H1 (cell line): Measurements from ENCODE around the gene CDYL. TPM values are rescaled to one million over a fixed set of nuclear protein-coding genes. Genes with fewer than 3 reads are reported as not detected.

Experiments
- CTCF ChIA-PET: fragments of 300-600 bp; sonication (Branson Sonifier 250); formaldehyde crosslinking; loops from one replicate; lab custom pipeline; 2021; ENCODE audit not compliant: partially characterized antibody; lab: Charles Lee
- POLR2A ChIA-PET: fragments of 300-600 bp; sonication (Branson Sonifier 250); formaldehyde crosslinking; loops from one replicate; lab custom pipeline; 2021; ENCODE audit warnings: inconsistent platforms; ENCODE audit not compliant: partially characterized antibody; lab: Charles Lee
- DNase-seq, 2 experiments: peaks; one replicate each; pipeline versions ENCODE4 v3.0.0 to v3.0.0-alpha.2; 2010 to 2022; ENCODE audit warnings: low spot score in 2 of 2, low read depth in 1 of 2, mixed read lengths in 1 of 2
- FAIRE-seq: peaks from 2 replicates; lab custom pipeline; 2011; peaks lifted over from hg19 to GRCh38; lab: Jason Lieb, UNC
- H2AFZ ChIP-seq: 2 replicates; pipeline ENCODE4 v1.8.1; 2012; ENCODE audit warnings: low read length, inconsistent platforms
- H2AK5ac ChIP-seq: 2 replicates; pipeline ENCODE4 v1.6.1; 2013; ENCODE audit warnings: low read depth, low read length
- H2BK120ac ChIP-seq: replicated peaks from 2 replicates; pipeline ENCODE3; 2013; ENCODE audit warnings: low read depth, low read length, inconsistent platforms
- H2BK12ac ChIP-seq: 2 replicates; pipeline ENCODE4 v1.6.1; 2013; ENCODE audit warnings: low read depth, low read length
- H2BK15ac ChIP-seq: 2 replicates; pipeline ENCODE4 v1.6.1; 2013; ENCODE audit warnings: low read length
- H2BK20ac ChIP-seq: 2 replicates; pipeline ENCODE4 v1.6.1; 2013; ENCODE audit warnings: low read length
- H2BK5ac ChIP-seq: 2 replicates; pipeline ENCODE4 v1.6.1; 2013; ENCODE audit warnings: low read depth, low read length
- H3K14ac ChIP-seq: 2 replicates; pipeline ENCODE4 v1.6.1; 2013; ENCODE audit warnings: inconsistent platforms; ENCODE audit not compliant: insufficient read length
- H3K18ac ChIP-seq: 2 replicates; pipeline ENCODE4 v1.6.1; 2013; ENCODE audit warnings: low read length; ENCODE audit errors: extremely low read depth
- H3K23ac ChIP-seq: 2 replicates; pipeline ENCODE4 v1.6.1; 2013; ENCODE audit warnings: inconsistent platforms; ENCODE audit not compliant: insufficient read length
- H3K23me2 ChIP-seq: 2 replicates; pipeline ENCODE4 v1.6.1; 2013; ENCODE audit warnings: low read depth, low read length
- H3K27ac ChIP-seq: 2 replicates; pipeline ENCODE4 v1.6.1; 2011; ENCODE audit warnings: low read depth, low read length, inconsistent platforms
- H3K27me3 ChIP-seq, 4 experiments: replicated peaks in 1 of 4; 1 replicate in 1 of 4; 2 replicates in 3 of 4; pipeline versions ENCODE4 v1.6.1 to v1.8.1; 2011 to 2013; ENCODE audit warnings: low read length in 3 of 4, mild to moderate bottlenecking in 3 of 4, inconsistent platforms in 2 of 4, mixed read lengths in 2 of 4, moderate library complexity in 1 of 4; ENCODE audit not compliant: control insufficient read depth in 3 of 4, insufficient read depth in 3 of 4; ENCODE audit errors: extremely low read depth in 1 of 4
- H3K36me3 ChIP-seq, 4 experiments: 2 replicates each; pipeline versions ENCODE4 v1.6.1 to v1.8.1; 2011 to 2013; ENCODE audit warnings: mild to moderate bottlenecking in 4 of 4, low read length in 3 of 4, moderate library complexity in 2 of 4, control low read depth in 1 of 4, inconsistent platforms in 1 of 4; ENCODE audit not compliant: insufficient read depth in 4 of 4, control insufficient read depth in 2 of 4
- H3K4ac ChIP-seq: replicated peaks from 2 replicates; pipeline ENCODE3; 2013; ENCODE audit warnings: low read length, low read depth, mixed read lengths, inconsistent platforms; ENCODE audit not compliant: insufficient read length
- H3K4me1 ChIP-seq, 4 experiments: replicated peaks in 1 of 4; 1 replicate in 1 of 4; 2 replicates in 3 of 4; pipeline versions ENCODE4 v1.6.1 to v1.8.1; 2011 to 2013; ENCODE audit warnings: low read length in 3 of 4, inconsistent platforms in 2 of 4, mixed read lengths in 1 of 4; ENCODE audit not compliant: insufficient read depth in 4 of 4, control insufficient read depth in 3 of 4
- H3K4me2 ChIP-seq, 2 experiments: 2 replicates each; pipeline versions ENCODE4 v1.6.1 to v1.8.1; 2011 to 2013; ENCODE audit warnings: low read depth in 2 of 2, low read length in 2 of 2, control low read depth in 1 of 2, inconsistent platforms in 1 of 2, mild to moderate bottlenecking in 1 of 2; ENCODE audit not compliant: insufficient read depth in 1 of 2
- H3K4me3 ChIP-seq, 4 experiments: fragments of 200-600, 300-600 bp in 1 of 4; sonication (generic), shearing (Covaris generic), sonication (Bioruptor Twin) in 1 of 4; 2 replicates each; pipeline versions ENCODE4 v1.5.1 to v1.8.1; 2011 to 2016; ENCODE audit warnings: low read length in 4 of 4, low read depth in 3 of 4, control low read depth in 2 of 4, inconsistent platforms in 2 of 4, mild to moderate bottlenecking in 2 of 4, mixed read lengths in 1 of 4, moderate library complexity in 1 of 4; ENCODE audit not compliant: insufficient read depth in 2 of 4; ENCODE audit errors: extremely low read depth in 1 of 4
- H3K56ac ChIP-seq: replicated peaks from 2 replicates; pipeline ENCODE3; 2013; ENCODE audit warnings: low read depth, mild to moderate bottlenecking, mixed read lengths, low read length, inconsistent platforms; ENCODE audit not compliant: insufficient read length
- H3K79me1 ChIP-seq: 2 replicates; pipeline ENCODE4 v1.6.1; 2013; ENCODE audit warnings: low read depth, low read length, control low read depth
- H3K79me2 ChIP-seq, 2 experiments: 2 replicates each; pipeline versions ENCODE4 v1.6.1 to v1.8.1; 2012 to 2013; ENCODE audit warnings: low read length in 2 of 2, mild to moderate bottlenecking in 2 of 2, inconsistent platforms in 1 of 2; ENCODE audit not compliant: insufficient read depth in 2 of 2, control insufficient read depth in 1 of 2
- H3K9ac ChIP-seq, 4 experiments: replicated peaks in 1 of 4; 1 replicate in 1 of 4; 2 replicates in 3 of 4; pipeline versions ENCODE4 v1.6.1 to v1.8.1; 2011 to 2013; ENCODE audit warnings: low read depth in 3 of 4, low read length in 3 of 4, control low read depth in 2 of 4, mild to moderate bottlenecking in 2 of 4, moderate library complexity in 2 of 4, inconsistent platforms in 1 of 4; ENCODE audit errors: extremely low read depth in 1 of 4
- H3K9me3 ChIP-seq, 2 experiments: 2 replicates each; pipeline versions ENCODE4 v1.6.1 to v1.8.1; 2012 to 2013; ENCODE audit warnings: mild to moderate bottlenecking in 2 of 2, moderate library complexity in 2 of 2, control low read depth in 1 of 2, inconsistent platforms in 1 of 2, low read depth in 1 of 2, low read length in 1 of 2, mixed read lengths in 1 of 2; ENCODE audit not compliant: insufficient read depth in 2 of 2
- H4K20me1 ChIP-seq, 2 experiments: replicated peaks in 1 of 2; 2 replicates each; pipeline versions ENCODE3 to v1.8.1; 2011 to 2013; ENCODE audit warnings: inconsistent platforms in 2 of 2, low read length in 2 of 2, mild to moderate bottlenecking in 1 of 2; ENCODE audit not compliant: insufficient read depth in 2 of 2, control insufficient read depth in 1 of 2
- H4K5ac ChIP-seq: 2 replicates; pipeline ENCODE4 v1.6.1; 2013; ENCODE audit warnings: low read length, low read depth, mixed read lengths, inconsistent platforms; ENCODE audit not compliant: insufficient read length
- H4K8ac ChIP-seq: 2 replicates; pipeline ENCODE4 v1.8.0; 2013; ENCODE audit warnings: mild to moderate bottlenecking, moderate library complexity, low read length, inconsistent platforms; ENCODE audit not compliant: insufficient read depth; ENCODE audit errors: extremely low read depth
- H4K91ac ChIP-seq: replicated peaks from 2 replicates; pipeline ENCODE3; 2013; ENCODE audit warnings: low read length, mixed read lengths, inconsistent platforms; ENCODE audit not compliant: insufficient read length
- BACH1 ChIP-seq: IDR thresholded peaks from 2 replicates; pipeline ENCODE4 v1.6.1; 2012; ENCODE audit warnings: low read length, improper control_type of control experiment
- BRCA1 ChIP-seq: IDR thresholded peaks from 2 replicates; pipeline ENCODE4 v1.6.1; 2012; ENCODE audit warnings: low read depth, low read length, improper control_type of control experiment
- CREB1 ChIP-seq: IDR thresholded peaks from 2 replicates; pipeline ENCODE4 v1.6.1; 2012; ENCODE audit warnings: inconsistent platforms
- HDAC2 ChIP-seq, 2 experiments: fragments of 300-600 bp in 1 of 2; sonication (generic) in 1 of 2; IDR thresholded peaks; 2 replicates each; pipeline ENCODE4 v1.6.1; 2011 to 2012; ENCODE audit warnings: low read depth in 2 of 2, low read length in 2 of 2, mild to moderate bottlenecking in 2 of 2, moderate library complexity in 2 of 2, borderline replicate concordance in 1 of 2, inconsistent platforms in 1 of 2
- MAFK ChIP-seq: IDR thresholded peaks from 2 replicates; pipeline ENCODE4 v1.6.1; 2012; ENCODE audit warnings: low read depth, mild to moderate bottlenecking, improper control_type of control experiment, low read length
- NANOG ChIP-seq: IDR thresholded peaks from 2 replicates; pipeline ENCODE4 v1.6.1; 2011; ENCODE audit warnings: low read length, low read depth, mild to moderate bottlenecking, inconsistent platforms; ENCODE audit not compliant: insufficient read depth, poor library complexity, severe bottlenecking
- NRF1 ChIP-seq: IDR thresholded peaks from 2 replicates; pipeline ENCODE4 v1.6.1; 2011; ENCODE audit warnings: mild to moderate bottlenecking, low read depth, low read length, improper control_type of control experiment
- RXRA ChIP-seq: IDR thresholded peaks from 2 replicates; pipeline ENCODE4 v1.6.1; 2011; ENCODE audit warnings: low read depth, mild to moderate bottlenecking, low read length, moderate library complexity; ENCODE audit not compliant: insufficient read depth
- SIN3A ChIP-seq, 2 experiments: IDR thresholded peaks in 1 of 2; conservative IDR thresholded peaks in 1 of 2; 2 replicates each; pipeline ENCODE4 v1.6.1; 2011 to 2012; ENCODE audit warnings: low read length in 2 of 2, improper control_type of control experiment in 1 of 2, low read depth in 1 of 2, mild to moderate bottlenecking in 1 of 2
- SP4 ChIP-seq: IDR thresholded peaks from 2 replicates; pipeline ENCODE4 v1.6.1; 2012; ENCODE audit warnings: low read length, inconsistent platforms
- SUZ12 ChIP-seq: fragments of 200-600 bp; sonication (generic); IDR thresholded peaks from 2 replicates; pipeline ENCODE4 v1.6.1; 2012; ENCODE audit warnings: mild to moderate bottlenecking, inconsistent platforms, low read length, moderate library complexity, mixed read lengths
- TBP ChIP-seq: IDR thresholded peaks from 2 replicates; pipeline ENCODE4 v1.6.1; 2011; ENCODE audit warnings: low read depth, low read length, improper control_type of control experiment
- WGBS, 2 experiments: shearing (Covaris generic) in 1 of 2; methylation state at CpG; one replicate each; pipeline versions ENCODE4 v1.1.6 to v1.1.7; 2013 to 2015; ENCODE audit warnings: low lambda C conversion rate in 2 of 2, mixed read lengths in 2 of 2, inconsistent platforms in 1 of 2, low coverage in 1 of 2, missing lambda C conversion rate in 1 of 2; ENCODE audit not compliant: insufficient replicate concordance in 2 of 2, insufficient coverage in 1 of 2, insufficient read length in 1 of 2; ENCODE audit errors: extremely low coverage in 1 of 2, missing lambda C conversion rate in 1 of 2; 5-methylcytosine and 5-hydroxymethylcytosine counted together
- polyA plus RNA-seq, 7 experiments: library from polyadenylated mRNA; depleted of rRNA in 3 of 7; stranded (reverse) in 5 of 7; unstranded in 2 of 7; fragments of >200 nt in 5 of 7; fragments of 200-250 nt in 2 of 7; gene quantifications; 1 replicate in 5 of 7; 2 replicates in 1 of 7; 4 replicates in 1 of 7; pipeline versions ENCODE4 v1.2.1 to v1.2.3, GENCODE V29; 2011 to 2013; ENCODE audit warnings: missing spikeins in 2 of 7, mixed read lengths in 2 of 7
- total RNA-seq: library from RNA; stranded (reverse); fragmentation: NEBNext Ultra II Directional; extraction: Animal tissue kit (Norgen Biotek cat#: 25700); gene quantifications from 2 replicates; pipeline ENCODE4 v1.2.1, GENCODE V29; 2021
- TF ChIP-seq, protein P1 (sequence below): IDR thresholded peaks from 2 replicates; pipeline ENCODE4 v1.6.1; 2012; ENCODE audit warnings: low read length, inconsistent platforms

CDYL gene
- total and polyA plus RNA-seq, 2 of the 8 experiments (the other 6 are each of a cell fraction or from before 2014, with no cell fraction given) = 56.4 to 119 TPM

GRCh38 chr6:4799912-4800311 lies 23.7 kb downstream of the CDYL start:
- POLR2A ChIA-PET = no interaction called here
- H2BK15ac ChIP-seq = no peak overlapping the region
- H3K18ac ChIP-seq = no peak overlapping the region
- no peak overlapping the region for H3K14ac ChIP-seq
- peaks cover 17% of the 10 kb centered on the region; the same call in 1 of the 2 replicates for H3K79me1 ChIP-seq
- WGBS, 2 experiments = 84% methylated on average over 3 of the region's 3 CpGs; no CpG with 5 or more reads in 1 of the 2 experiments
- no peaks in the 10 kb centered on the region for H3K23me2 ChIP-seq
- H4K8ac ChIP-seq = no peak overlapping the region
- H3K79me2 ChIP-seq = peaks cover 37 to 100% of the 10 kb centered on the region in 2 experiments
- H3K36me3 ChIP-seq = no peaks in the 10 kb centered on the region
- H2BK120ac ChIP-seq = no peak overlapping the region
- no peak overlapping the region for H2BK20ac ChIP-seq
- no peak for FAIRE-seq
- H3K9ac ChIP-seq = no peak overlapping the region
- peaks cover 32 to 59% of the 10 kb centered on the region in 2 experiments for H4K20me1 ChIP-seq
- no peak overlapping the region for H3K4ac ChIP-seq
- no peaks in the 10 kb centered on the region for H3K27me3 ChIP-seq
- H2BK12ac ChIP-seq = no peak overlapping the region
- no peak overlapping the region for H2AK5ac ChIP-seq
- no peak overlapping the region for H4K91ac ChIP-seq
- H4K5ac ChIP-seq = no peak overlapping the region
- no peak overlapping the region for H2AFZ ChIP-seq
- H2BK5ac ChIP-seq = no peak overlapping the region
- H3K4me1 ChIP-seq = peaks cover 0 to 9% (median 5%) of the 10 kb centered on the region in 4 experiments; a peak in 5 of 7 replicates
- no peaks in the 10 kb centered on the region for H3K9me3 ChIP-seq
- H3K4me3 ChIP-seq = no peak overlapping the region
- no peak overlapping the region for H3K56ac ChIP-seq
- CTCF ChIA-PET = interaction anchor here (0.8 to 5.8 kb wide), 7 partner anchors 8 to 509 kb away, joined by 3 to 45 read pairs (median 4); no protein-coding TSS in a partner anchor
- no peak overlapping the region for H3K27ac ChIP-seq
- no peak overlapping the region for H3K23ac ChIP-seq
- H3K4me2 ChIP-seq = no peak overlapping the region
- no peak for DNase-seq
- TF ChIP-seq, protein P1, sequence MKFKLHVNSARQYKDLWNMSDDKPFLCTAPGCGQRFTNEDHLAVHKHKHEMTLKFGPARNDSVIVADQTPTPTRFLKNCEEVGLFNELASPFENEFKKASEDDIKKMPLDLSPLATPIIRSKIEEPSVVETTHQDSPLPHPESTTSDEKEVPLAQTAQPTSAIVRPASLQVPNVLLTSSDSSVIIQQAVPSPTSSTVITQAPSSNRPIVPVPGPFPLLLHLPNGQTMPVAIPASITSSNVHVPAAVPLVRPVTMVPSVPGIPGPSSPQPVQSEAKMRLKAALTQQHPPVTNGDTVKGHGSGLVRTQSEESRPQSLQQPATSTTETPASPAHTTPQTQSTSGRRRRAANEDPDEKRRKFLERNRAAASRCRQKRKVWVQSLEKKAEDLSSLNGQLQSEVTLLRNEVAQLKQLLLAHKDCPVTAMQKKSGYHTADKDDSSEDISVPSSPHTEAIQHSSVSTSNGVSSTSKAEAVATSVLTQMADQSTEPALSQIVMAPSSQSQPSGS = no peak
- TF ChIP-seq CREB1 (no peak), NRF1 (no peak), SIN3A (conservative IDR thresholded peaks at IDR 0.05 in 1 of 2, IDR thresholded peaks at IDR 0.05 in 1 of 2; ENCODE audit: low read depth in 1 of 2, low read length in 2 of 2) (no peak), NANOG (no peak), TBP (no peak), HDAC2 (IDR thresholded peaks at IDR 0.05; ENCODE audit: borderline replicate concordance in 1 of 2, low read depth in 2 of 2, low read length in 2 of 2) (no peak), MAFK (no peak), BRCA1 (no peak), RXRA (no peak), SUZ12 (no peak), BACH1 (no peak), SP4 (no peak)
